ENCODE data around the gene CLK1. TPM values are rescaled to one million over a fixed set of nuclear protein-coding genes. Genes with fewer than 3 reads are reported as not detected.

CLK1 gene
- total and polyA plus RNA-seq, 2 of the 8 experiments (the other 6 are each of a cell fraction or from before 2014, with no cell fraction given), result 22.3 to 35.2 TPM

- peak overlapping the region; percentile 7 to 99 (median 52); a peak in 5 of 8 replicates for H3K4me3 ChIP-seq (ENCODE audit: extremely low read depth in 1 of 4, insufficient read depth in 2 of 4, low read depth in 3 of 4, low read length in 4 of 4)
- H3K9me3 ChIP-seq (ENCODE audit: insufficient read depth in 2 of 2, low read depth in 1 of 2, low read length in 1 of 2), result no peaks in the 10 kb centered on the region
- no peak overlapping the region for H2BK20ac ChIP-seq (ENCODE audit: low read length)
- H3K4ac ChIP-seq (replicated peaks; ENCODE audit: insufficient read length, low read depth, low read length), result no peak overlapping the region
- H4K91ac ChIP-seq (replicated peaks; ENCODE audit: insufficient read length, low read length), result no peak overlapping the region
- H3K27ac ChIP-seq (ENCODE audit: low read depth, low read length), result no peak overlapping the region
- peaks cover 0 to 4% of the 10 kb centered on the region in 2 experiments for H4K20me1 ChIP-seq (replicated peaks in 1 of 2; ENCODE audit: control insufficient read depth in 1 of 2, insufficient read depth in 2 of 2, low read length in 2 of 2)
- H3K18ac ChIP-seq (ENCODE audit: extremely low read depth, low read length), result no peak overlapping the region
- H2BK15ac ChIP-seq (ENCODE audit: low read length), result no peak overlapping the region
- H3K56ac ChIP-seq (replicated peaks; ENCODE audit: insufficient read length, low read depth, low read length), result no peak overlapping the region
- no peak overlapping the region for H2AFZ ChIP-seq (ENCODE audit: low read length)
- H2AK5ac ChIP-seq (ENCODE audit: low read depth, low read length), result no peak overlapping the region
- H3K23ac ChIP-seq (ENCODE audit: insufficient read length), result no peak overlapping the region
- CTCF ChIA-PET (ENCODE audit: partially characterized antibody), result interaction anchor here (0.7 kb wide), 2 partner anchors 38 to 510 kb away, joined by 3 read pairs; no protein-coding TSS in a partner anchor
- H3K23me2 ChIP-seq (ENCODE audit: low read depth, low read length), result peaks cover 6% of the 10 kb centered on the region; the same call in 1 of the 2 replicates
- no peak overlapping the region for H3K14ac ChIP-seq (ENCODE audit: insufficient read length)
- H3K36me3 ChIP-seq (ENCODE audit: control insufficient read depth in 2 of 4, insufficient read depth in 4 of 4, low read length in 3 of 4), result peaks cover 8 to 47% (median 32%) of the 10 kb centered on the region in 4 experiments
- WGBS, 2 experiments (ENCODE audit: extremely low coverage in 1 of 2, insufficient coverage in 1 of 2, insufficient read length in 1 of 2, insufficient replicate concordance in 2 of 2, low coverage in 1 of 2, low lambda C conversion rate in 2 of 2, missing lambda C conversion rate in 1 of 2), result 41% methylated on average over 4 of the region's 4 CpGs; no CpG with 5 or more reads in 1 of the 2 experiments
- no peak overlapping the region for H2BK5ac ChIP-seq (ENCODE audit: low read depth, low read length)
- no peak overlapping the region for H2BK12ac ChIP-seq (ENCODE audit: low read depth, low read length)
- H4K5ac ChIP-seq (ENCODE audit: insufficient read length, low read depth, low read length), result no peak overlapping the region
- H3K4me1 ChIP-seq (replicated peaks in 1 of 4; ENCODE audit: control insufficient read depth in 3 of 4, insufficient read depth in 4 of 4, low read length in 3 of 4), result peaks cover 0 to 5% (median 0%) of the 10 kb centered on the region in 4 experiments; a peak in 1 of 7 replicates
- no peak for FAIRE-seq
- H3K79me1 ChIP-seq (ENCODE audit: low read depth, low read length), result no peaks in the 10 kb centered on the region; the same call in 1 of the 2 replicates
- H3K79me2 ChIP-seq (ENCODE audit: control insufficient read depth in 1 of 2, insufficient read depth in 2 of 2, low read length in 2 of 2), result peaks cover 21 to 49% of the 10 kb centered on the region in 2 experiments
- no peaks in the 10 kb centered on the region; a peak in 1 of 7 replicates for H3K27me3 ChIP-seq (replicated peaks in 1 of 4; ENCODE audit: control insufficient read depth in 3 of 4, extremely low read depth in 1 of 4, insufficient read depth in 3 of 4, low read length in 3 of 4)
- no peak overlapping the region; the same call in 1 of the 2 replicates for H4K8ac ChIP-seq (ENCODE audit: extremely low read depth, insufficient read depth, low read length)
- H3K4me2 ChIP-seq (ENCODE audit: insufficient read depth in 1 of 2, low read depth in 2 of 2, low read length in 2 of 2), result peak overlapping the region; percentile 53 to 90
- no peak for TF ChIP-seq SRF (IDR thresholded peaks at IDR 0.05; ENCODE audit: low read depth, low read length)
- no peak for TF ChIP-seq TEAD4 (IDR thresholded peaks at IDR 0.05; ENCODE audit: low read depth, low read length)
- TF ChIP-seq SUZ12 (IDR thresholded peaks at IDR 0.05; ENCODE audit: low read length), result no peak
- no peak for TF ChIP-seq MAX (IDR thresholded peaks at IDR 0.05)
- no peak for TF ChIP-seq CBX8 (IDR thresholded peaks at IDR 0.05; ENCODE audit: borderline replicate concordance, low read depth, low read length)
- no peak for TF ChIP-seq KDM5A (IDR thresholded peaks at IDR 0.05; ENCODE audit: low read length)
- TF ChIP-seq NANOG (IDR thresholded peaks at IDR 0.05; ENCODE audit: insufficient read depth, low read depth, low read length, poor library complexity, severe bottlenecking), result no peak
- TF ChIP-seq MAFK (IDR thresholded peaks at IDR 0.05; ENCODE audit: low read depth, low read length), result no peak
- TF ChIP-seq SP2 (IDR thresholded peaks at IDR 0.05; ENCODE audit: low read length), result no peak
- no peak for TF ChIP-seq SP1 (IDR thresholded peaks at IDR 0.05; ENCODE audit: low read depth, low read length)
- no peak for TF ChIP-seq TCF12 (IDR thresholded peaks at IDR 0.05; ENCODE audit: low read depth, low read length)
- TF ChIP-seq BCL11A (IDR thresholded peaks at IDR 0.05; ENCODE audit: low read depth in 2 of 2, low read length in 2 of 2), result no peak
- no peak for TF ChIP-seq BACH1 (IDR thresholded peaks at IDR 0.05; ENCODE audit: low read length)
- no peak for DNase-seq (ENCODE audit: low read depth in 1 of 2, low spot score in 2 of 2)
- no peak overlapping the region for H2BK120ac ChIP-seq (replicated peaks; ENCODE audit: low read depth, low read length)
- POLR2A ChIA-PET (ENCODE audit: partially characterized antibody), result interaction anchor here (1.0 to 1.9 kb wide), 4 partner anchors 13 to 101 kb away, joined by 3 to 7 read pairs (median 4); partner anchors contain the start of genes NIF3L1, ORC2 and PPIL3
- no peak overlapping the region for H3K9ac ChIP-seq (replicated peaks in 1 of 4; ENCODE audit: extremely low read depth in 1 of 4, low read depth in 3 of 4, low read length in 3 of 4)
Measured at GRCh38 chr2:200861617-200862155, 2.8 kb downstream of the CLK1 start.

Data from H1 (cell line).